Activated effector memory CD4-positive, alpha-beta T cell treated with Interleukin-2 at 50 U/mL for 16 hours (primary cell): Measurements from ENCODE around the gene GJA1.
"Not testable (repeated sequence)": the region's sequence is repeated elsewhere in the genome, so short reads cannot be mapped to it uniquely, and the experiment has no call there.

Experiments
- DNase-seq: peaks from one replicate; pipeline ENCODE4 v3.0.0-alpha.2; 2020

GJA1 gene

GRCh38 chr6:121437851-121438651 lies 2.6 kb downstream of the GJA1 start:
- DNase-seq: no peak

- DNase-seq: no peak
Measured at GRCh38 chr6:121438869-121439268, 3.4 kb downstream of the GJA1 start.

- no peak for DNase-seq
Measured at GRCh38 chr6:121439475-121439874, 4.0 kb downstream of the GJA1 start.

DNA sequence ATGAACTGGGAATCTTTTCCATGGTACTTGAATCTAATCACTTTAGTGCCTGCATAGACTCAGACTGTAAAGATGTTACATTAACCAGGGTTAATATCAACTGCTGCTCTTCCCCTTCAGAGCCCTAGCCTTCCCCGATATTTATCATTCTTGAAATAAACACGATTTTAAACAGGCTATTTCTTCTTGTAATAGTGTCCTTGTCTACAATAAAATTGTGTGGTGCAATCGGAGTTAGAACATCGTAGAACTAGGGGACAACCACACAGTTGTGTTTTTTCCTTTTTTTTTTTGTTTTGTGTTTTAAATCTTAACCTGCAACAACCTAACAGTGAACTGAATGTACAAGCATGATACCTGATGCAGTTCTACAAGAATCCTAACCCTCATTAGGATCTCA lies 4.5 kb downstream of the GJA1 start:
- DNase-seq: no peak

DNA sequence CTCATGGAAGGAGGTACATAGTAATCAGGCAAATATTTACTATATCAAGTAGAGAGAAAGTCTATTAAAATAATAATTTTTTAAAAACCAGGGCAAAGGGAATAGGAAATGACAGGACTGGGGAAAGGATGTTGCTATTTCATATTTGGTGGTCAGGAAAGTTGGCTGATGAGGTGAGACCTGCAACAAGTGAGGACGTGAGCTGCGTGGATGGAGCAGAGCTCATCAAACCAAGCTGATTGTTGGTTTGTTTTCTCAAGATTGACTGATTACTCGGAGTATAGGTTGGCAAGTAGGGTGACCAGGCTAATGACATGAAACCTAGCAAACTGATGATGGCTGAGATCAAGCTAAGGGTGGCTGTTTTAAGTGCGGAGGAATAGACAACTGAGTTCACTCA lies 6.0 kb downstream of the GJA1 start:
- DNase-seq: no peak

DNA sequence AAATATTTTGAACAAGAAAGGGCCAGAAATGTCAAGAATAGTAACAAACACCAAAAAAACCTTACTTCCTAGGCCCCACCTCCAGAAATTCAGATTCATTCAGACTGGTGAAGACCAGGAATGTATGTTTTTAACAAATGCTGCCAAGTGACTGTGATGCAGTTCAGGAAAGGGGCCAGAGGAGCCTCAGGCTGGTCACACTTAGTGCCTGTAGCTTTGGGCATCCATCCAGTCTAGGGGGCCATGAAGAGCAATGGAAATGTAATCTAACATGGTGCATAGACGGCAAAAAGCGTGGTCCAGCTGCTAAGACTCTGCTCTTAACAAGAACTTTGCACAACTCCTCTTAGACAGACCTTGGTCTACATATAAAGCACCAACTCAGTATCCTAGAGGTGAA lies 7.1 kb downstream of the GJA1 start:
- no peak for DNase-seq

GRCh38 chr6:121443971-121444541 lies 8.6 kb downstream of the GJA1 start:
- no peak for DNase-seq

GRCh38 chr6:121446705-121447104 lies 11.3 kb downstream of the GJA1 start:
- not testable (repeated sequence) for DNase-seq

DNA sequence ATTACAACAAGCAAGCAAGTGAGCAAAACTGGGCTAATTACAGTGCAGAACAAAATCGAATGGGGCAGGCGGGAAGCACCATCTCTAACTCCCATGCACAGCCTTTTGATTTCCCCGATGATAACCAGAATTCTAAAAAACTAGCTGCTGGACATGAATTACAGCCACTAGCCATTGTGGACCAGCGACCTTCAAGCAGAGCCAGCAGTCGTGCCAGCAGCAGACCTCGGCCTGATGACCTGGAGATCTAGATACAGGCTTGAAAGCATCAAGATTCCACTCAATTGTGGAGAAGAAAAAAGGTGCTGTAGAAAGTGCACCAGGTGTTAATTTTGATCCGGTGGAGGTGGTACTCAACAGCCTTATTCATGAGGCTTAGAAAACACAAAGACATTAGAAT lies 12.3 kb downstream of the GJA1 start:
- DNase-seq: not testable (repeated sequence)

GRCh38 chr6:121448528-121448927 lies 13.1 kb downstream of the GJA1 start:
- not testable (repeated sequence) for DNase-seq

- DNase-seq: no peak
Measured at GRCh38 chr6:121449331-121449730, 13.9 kb downstream of the GJA1 start.

DNA sequence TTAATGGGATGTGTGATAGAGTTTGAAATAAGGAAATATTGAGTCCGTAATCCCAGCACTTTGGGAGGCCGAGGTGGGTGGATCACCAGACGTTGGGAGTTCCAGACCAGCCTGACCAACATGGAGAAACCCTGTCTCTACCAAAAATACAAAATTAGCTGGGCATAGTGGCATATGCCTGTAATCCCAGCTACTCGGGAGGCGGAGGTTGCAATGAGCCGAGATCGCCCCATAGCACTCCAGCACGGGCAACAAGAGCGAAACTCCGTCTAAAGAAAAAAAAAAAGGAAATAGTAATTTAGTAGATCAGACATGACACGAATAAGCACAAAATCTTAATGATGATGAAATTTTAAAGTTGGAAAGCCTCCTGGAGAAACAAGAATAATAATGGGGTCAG lies 14.8 kb downstream of the GJA1 start:
- no peak for DNase-seq

DNA sequence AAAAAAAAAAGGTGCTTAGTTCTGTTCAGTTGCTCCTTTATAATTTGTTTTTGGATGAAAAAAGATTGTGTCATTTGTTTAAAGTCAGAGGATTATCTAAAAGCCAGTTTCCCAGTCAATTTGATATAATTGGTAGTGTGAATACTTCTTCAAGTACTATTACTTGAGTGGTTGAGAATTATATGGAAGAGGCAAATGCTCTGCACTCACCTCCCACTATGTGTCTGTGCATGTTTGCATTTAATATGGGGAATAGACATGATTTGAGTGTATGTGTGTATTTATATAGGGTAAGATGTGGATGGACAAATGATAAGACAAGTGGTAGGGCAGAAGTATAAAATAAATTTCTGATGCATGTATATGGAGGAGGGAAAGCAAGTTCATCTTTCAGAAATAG lies 15.8 kb downstream of the GJA1 start:
- no peak for DNase-seq

DNA sequence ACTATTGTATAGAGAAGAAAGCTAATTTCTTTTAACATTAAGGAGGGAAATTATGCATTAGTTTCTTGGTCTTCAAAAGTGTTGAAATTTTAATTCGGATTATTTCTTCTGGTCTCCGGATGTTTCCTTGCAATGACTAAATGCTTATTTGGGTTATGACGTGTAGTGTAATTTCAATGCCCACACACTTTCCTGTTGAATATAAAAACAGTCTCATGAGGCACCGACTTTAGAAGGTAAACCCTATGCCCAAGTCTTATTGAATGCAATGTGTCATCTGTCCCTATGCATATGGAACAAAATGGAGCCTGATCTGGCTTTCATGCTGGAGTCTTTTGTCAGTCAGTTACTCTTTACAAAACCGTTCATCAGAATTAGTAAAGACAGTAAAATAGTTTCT lies 17.7 kb downstream of the GJA1 start:
- no peak for DNase-seq

DNA sequence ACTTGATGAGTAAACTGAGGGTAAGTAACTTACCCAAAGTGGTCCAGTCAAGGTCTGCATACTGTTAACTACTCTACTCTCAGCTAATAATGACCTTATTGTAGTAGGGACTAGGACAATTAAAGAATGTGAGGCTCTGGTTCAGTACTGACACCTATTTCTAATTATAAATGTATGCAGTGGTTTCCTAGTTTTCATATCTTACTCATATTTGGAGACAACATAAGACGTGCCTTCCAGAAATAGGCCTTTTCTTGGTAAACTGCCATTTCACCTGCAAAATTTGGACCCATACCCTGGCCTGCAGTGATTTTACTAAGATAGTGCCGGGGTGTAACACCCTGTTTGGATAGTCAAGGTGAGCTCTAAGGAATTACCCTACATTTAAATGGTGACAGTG lies 24.7 kb downstream of the GJA1 start:
- DNase-seq: no peak

DNA sequence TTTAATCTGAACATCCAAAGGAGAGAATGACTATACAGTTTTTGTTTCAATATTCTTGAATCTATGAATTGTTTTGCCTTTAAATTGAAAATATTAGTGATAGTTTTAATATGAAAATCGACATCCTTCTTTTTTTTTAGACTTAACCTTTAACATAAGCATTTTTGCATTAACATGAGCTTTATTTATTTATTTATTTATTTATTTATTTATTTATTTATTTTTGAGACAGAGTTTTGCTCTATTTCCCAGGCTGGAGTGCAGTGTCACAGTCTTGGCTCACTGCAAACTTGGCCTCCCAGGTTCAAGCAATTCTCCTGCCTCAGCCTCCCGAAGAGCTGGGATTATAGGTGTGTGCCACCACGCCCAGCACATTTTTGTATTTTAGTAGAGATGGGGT lies 27.6 kb downstream of the GJA1 start:
- no peak for DNase-seq

DNA sequence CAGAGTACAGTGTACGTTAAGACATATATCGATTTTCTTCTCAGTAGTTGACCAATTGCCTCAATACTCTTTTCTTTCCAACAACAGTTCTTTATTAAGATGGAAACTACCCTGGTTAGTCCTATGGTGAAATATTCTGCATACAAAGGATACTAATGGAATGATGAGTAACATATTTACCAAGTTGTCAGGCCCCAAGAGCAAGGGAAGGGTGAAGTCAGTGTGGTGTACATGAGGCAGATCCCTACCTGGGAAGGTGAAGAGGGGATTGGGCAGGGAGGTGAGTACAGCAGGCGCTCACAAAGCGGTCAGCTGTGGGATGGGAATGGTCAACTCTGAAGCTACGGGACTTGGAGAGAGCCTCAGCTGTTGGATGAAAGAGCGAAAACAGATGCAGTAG lies 29.7 kb downstream of the GJA1 start:
- DNase-seq: no peak

- DNase-seq: no peak
Measured at GRCh38 chr6:121479486-121480098, 44.1 kb downstream of the GJA1 start.

GRCh38 chr6:121480099-121480713 lies 44.8 kb downstream of the GJA1 start:
- DNase-seq: no peak

GRCh38 chr6:121482004-121482693 lies 46.7 kb downstream of the GJA1 start:
- no peak for DNase-seq

- no peak for DNase-seq
Measured at GRCh38 chr6:121482751-121483150, 47.3 kb downstream of the GJA1 start.

DNA sequence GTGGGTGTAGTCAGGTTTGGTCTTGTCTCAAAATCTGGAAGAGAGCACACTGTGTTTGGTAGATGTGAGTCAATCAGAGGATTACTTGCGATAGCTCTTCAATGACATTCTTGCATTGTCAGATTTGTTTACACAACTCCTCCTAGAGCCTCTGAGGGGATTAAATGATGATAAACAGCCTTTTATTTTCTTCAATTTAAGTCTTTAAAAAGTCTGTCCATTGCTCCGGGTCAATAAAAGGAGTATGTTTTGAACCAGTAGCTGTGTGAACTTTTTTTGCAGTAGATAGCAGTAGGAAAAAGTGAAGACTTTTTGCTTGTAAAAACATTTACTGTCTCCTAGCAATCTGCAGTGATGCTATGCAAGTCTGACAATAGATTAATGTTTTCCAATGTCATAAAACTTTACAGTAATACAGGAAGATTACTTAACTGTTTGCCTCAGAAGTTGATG lies 49.9 kb downstream of the GJA1 start:
- no peak for DNase-seq

DNA sequence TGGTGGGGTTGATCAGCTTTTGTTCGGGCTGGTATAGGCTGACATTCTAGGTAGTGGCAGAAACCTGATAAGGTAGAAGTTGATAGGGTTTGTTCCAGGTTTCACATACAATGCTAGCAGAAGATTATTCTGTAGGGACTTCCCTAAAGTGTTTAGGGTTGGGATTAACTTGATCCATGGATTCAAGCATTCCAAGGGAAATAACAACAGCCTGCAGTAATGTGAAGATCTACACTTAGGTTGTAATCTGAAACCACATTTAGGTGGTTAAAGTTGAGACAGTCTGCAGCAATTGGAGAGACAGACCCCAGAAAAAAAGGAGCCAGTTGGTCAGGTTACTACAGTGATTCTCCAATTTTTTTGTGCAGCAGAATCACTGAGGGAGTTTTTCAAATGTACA lies 56.1 kb downstream of the GJA1 start:
- no peak for DNase-seq
